HEK293 (cell line): ENCODE measurements around the gene S1PR4.

ENCODE experiments used
- AEBP2 ChIP-seq: fragments of 450-650 bp; formaldehyde crosslinking; IDR thresholded peaks from 2 replicates; pipeline ENCODE4 v1.5.1; 2016; ENCODE audit warnings: missing biosample characterization, missing genetic modification characterization, borderline replicate concordance
- KLF1 ChIP-seq: fragments of 450-650 bp; formaldehyde crosslinking; IDR thresholded peaks from 2 replicates; pipeline ENCODE4 v1.5.1; 2016; ENCODE audit warnings: missing biosample characterization, missing genetic modification characterization
- KLF16 ChIP-seq: fragments of 450-650 bp; formaldehyde crosslinking; IDR thresholded peaks from 2 replicates; pipeline ENCODE4 v1.5.1; 2017; ENCODE audit warnings: missing biosample characterization, missing genetic modification characterization
- MEIS1 ChIP-seq: sonication (generic); formaldehyde crosslinking; IDR thresholded peaks from 2 replicates; pipeline ENCODE4 v1.8.1; 2022; ENCODE audit warnings: missing genetic modification reagents, mild to moderate bottlenecking, borderline replicate concordance
- PRDM1 ChIP-seq: fragments of 450-650 bp; formaldehyde crosslinking; IDR thresholded peaks from 2 replicates; pipeline ENCODE4; 2016; ENCODE audit warnings: missing biosample characterization, missing genetic modification characterization
- PRDM2 ChIP-seq: fragments of 450-650 bp; formaldehyde crosslinking; IDR thresholded peaks from 2 replicates; pipeline ENCODE4 v1.5.1; 2016; ENCODE audit warnings: missing biosample characterization, missing genetic modification characterization, borderline replicate concordance
- YY2 ChIP-seq: fragments of 450-650 bp; formaldehyde crosslinking; IDR thresholded peaks from 2 replicates; pipeline ENCODE4 v1.5.1; 2016; ENCODE audit warnings: missing biosample characterization, missing genetic modification characterization
- ZBTB17 ChIP-seq: fragments of 450-650 bp; formaldehyde crosslinking; IDR thresholded peaks from 2 replicates; pipeline ENCODE4 v1.5.1; 2016; ENCODE audit warnings: missing biosample characterization, missing genetic modification characterization
- ZEB2 ChIP-seq: fragments of 450-650 bp; formaldehyde crosslinking; IDR thresholded peaks from 2 replicates; pipeline ENCODE4 v1.5.1; 2016; ENCODE audit warnings: missing biosample characterization, missing genetic modification characterization
- ZNF10 ChIP-seq: fragments of 450-650 bp; formaldehyde crosslinking; IDR thresholded peaks from 2 replicates; pipeline ENCODE4 v1.5.1; 2017; ENCODE audit warnings: missing biosample characterization, missing genetic modification characterization
- ZNF138 ChIP-seq: fragments of 450-650 bp; formaldehyde crosslinking; IDR thresholded peaks from 2 replicates; pipeline ENCODE4 v1.5.1; 2016; ENCODE audit warnings: missing biosample characterization, missing genetic modification characterization, borderline replicate concordance
- ZNF140 ChIP-seq: fragments of 450-650 bp; formaldehyde crosslinking; IDR thresholded peaks from 2 replicates; pipeline ENCODE4 v1.5.1; 2016; ENCODE audit warnings: missing biosample characterization, missing genetic modification characterization
- ZNF169 ChIP-seq: fragments of 450-650 bp; formaldehyde crosslinking; IDR thresholded peaks from 2 replicates; pipeline ENCODE4 v1.5.1; 2016; ENCODE audit warnings: missing biosample characterization, missing genetic modification characterization
- ZNF221 ChIP-seq: fragments of 450-650 bp; formaldehyde crosslinking; IDR thresholded peaks from 2 replicates; pipeline ENCODE4 v1.5.1; 2017; ENCODE audit warnings: missing biosample characterization, missing genetic modification characterization, borderline replicate concordance
- ZNF24 ChIP-seq: fragments of 450-650 bp; formaldehyde crosslinking; IDR thresholded peaks from 2 replicates; pipeline ENCODE4 v1.5.1; 2016; ENCODE audit warnings: missing biosample characterization, missing genetic modification characterization
- ZNF248 ChIP-seq: fragments of 450-650 bp; formaldehyde crosslinking; IDR thresholded peaks from 2 replicates; pipeline ENCODE4 v1.5.1; 2017; ENCODE audit warnings: missing biosample characterization, missing genetic modification characterization
- ZNF366 ChIP-seq: fragments of 450-650 bp; formaldehyde crosslinking; conservative IDR thresholded peaks from 2 replicates; pipeline ENCODE4 v1.5.1; 2016; ENCODE audit warnings: missing biosample characterization, missing genetic modification characterization
- ZNF433 ChIP-seq: fragments of 450-650 bp; formaldehyde crosslinking; IDR thresholded peaks from 2 replicates; pipeline ENCODE4 v1.5.1; 2016; ENCODE audit warnings: missing biosample characterization, missing genetic modification characterization, low read depth
- ZNF48 ChIP-seq: fragments of 450-650 bp; formaldehyde crosslinking; IDR thresholded peaks from 2 replicates; pipeline ENCODE4 v1.5.1; 2016; ENCODE audit warnings: missing biosample characterization, missing genetic modification characterization
- ZNF510 ChIP-seq: fragments of 450-650 bp; formaldehyde crosslinking; IDR thresholded peaks from 2 replicates; pipeline ENCODE4 v1.5.1; 2018; ENCODE audit warnings: mild to moderate bottlenecking, missing genetic modification characterization, missing biosample characterization; ENCODE audit not compliant: insufficient replicate concordance
- ZNF623 ChIP-seq: fragments of 450-650 bp; formaldehyde crosslinking; IDR thresholded peaks from 2 replicates; pipeline ENCODE4 v1.5.1; 2016; ENCODE audit warnings: missing biosample characterization, missing genetic modification characterization
- ZNF629 ChIP-seq: fragments of 450-650 bp; formaldehyde crosslinking; IDR thresholded peaks from 2 replicates; pipeline ENCODE4 v1.5.1; 2017; ENCODE audit warnings: missing biosample characterization, missing genetic modification characterization
- ZNF654 ChIP-seq: fragments of 450-650 bp; formaldehyde crosslinking; IDR thresholded peaks from 2 replicates; pipeline ENCODE4 v1.5.1; 2016; ENCODE audit warnings: low read depth, missing biosample characterization, missing genetic modification characterization
- TF ChIP-seq, protein P1 (sequence below): fragments of 450-650 bp; formaldehyde crosslinking; IDR thresholded peaks from 2 replicates; pipeline ENCODE4 v1.5.1; 2016; ENCODE audit warnings: missing biosample characterization, missing genetic modification characterization
- TF ChIP-seq, protein P2 (sequence below): fragments of 450-650 bp; formaldehyde crosslinking; IDR thresholded peaks from 2 replicates; pipeline ENCODE4 v1.5.1; 2016; ENCODE audit warnings: missing biosample characterization, missing genetic modification characterization
- TF ChIP-seq, protein P3 (sequence below): fragments of 450-650 bp; formaldehyde crosslinking; IDR thresholded peaks from 2 replicates; pipeline ENCODE4 v1.5.1; 2016; ENCODE audit warnings: missing biosample characterization, missing genetic modification characterization

The S1PR4 gene

DNA sequence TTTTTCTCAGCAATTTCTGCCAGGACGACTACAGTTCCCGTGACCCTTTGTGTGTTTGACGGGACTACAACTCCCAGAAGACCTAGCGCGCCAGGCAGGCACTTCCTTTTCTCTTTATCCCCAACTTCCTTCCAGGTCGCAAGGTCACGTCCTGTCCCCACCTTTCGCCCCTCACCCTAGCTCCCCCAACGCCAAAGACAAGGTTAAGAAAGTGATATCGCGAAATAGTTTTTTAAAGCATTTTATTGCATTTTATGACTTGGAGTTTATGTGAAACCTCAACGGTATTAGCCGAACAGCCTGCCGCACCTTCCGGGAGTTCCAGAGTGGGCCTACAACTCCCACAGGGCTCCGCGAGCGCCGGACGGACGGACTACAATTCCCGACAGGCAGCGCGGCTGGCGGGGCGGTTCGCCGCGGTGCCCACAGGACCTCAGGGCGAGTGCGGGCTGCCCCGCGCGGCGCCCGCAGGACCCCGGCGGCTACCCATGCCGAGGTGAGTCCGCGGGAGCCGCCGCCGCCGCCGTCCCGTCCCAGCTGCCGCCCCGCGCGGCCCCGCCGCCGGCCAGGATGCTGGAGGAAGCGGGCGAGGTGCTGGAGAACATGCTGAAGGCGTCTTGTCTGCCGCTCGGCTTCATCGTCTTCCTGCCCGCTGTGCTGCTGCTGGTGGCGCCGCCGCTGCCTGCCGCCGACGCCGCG lies 7.0 kb downstream of the S1PR4 start, which contains the start of gene NCLN (continued):
- TF ChIP-seq PRDM2 (tag by site-specific recombination) (no peak), ZNF138 (no peak), ZNF221 (tag by site-specific recombination) (no peak), YY2 (peak; percentile 41; the same call in 1 of the 2 replicates), ZNF629 (tag by site-specific recombination) (peak; percentile 62), ZNF48 (tag by site-specific recombination) (no peak), KLF1 (tag by site-specific recombination) (no peak), ZNF10 (tag by site-specific recombination) (no peak), ZNF433 (tag by site-specific recombination) (no peak), ZNF510 (no peak), MEIS1 (CRISPR knock-in tag) (no peak), ZNF248 (no peak), ZBTB17 (tag by site-specific recombination) (peak; percentile 84), ZNF169 (tag by site-specific recombination) (no peak), ZEB2 (tag by site-specific recombination) (peak; percentile 72), ZNF140 (tag by site-specific recombination) (no peak), AEBP2 (no peak), ZNF623 (tag by site-specific recombination) (no peak), ZNF366 (tag by site-specific recombination) (peak; percentile 96), ZNF654 (no peak), PRDM1 (peak; percentile 30; the same call in 1 of the 2 replicates), ZNF24 (tag by site-specific recombination) (0 out of 2 replicates have a peak, but pooled peaks have one; percentile 14), KLF16 (0 out of 2 replicates have a peak, but pooled peaks have one; percentile 13)
- TF ChIP-seq, protein P1, sequence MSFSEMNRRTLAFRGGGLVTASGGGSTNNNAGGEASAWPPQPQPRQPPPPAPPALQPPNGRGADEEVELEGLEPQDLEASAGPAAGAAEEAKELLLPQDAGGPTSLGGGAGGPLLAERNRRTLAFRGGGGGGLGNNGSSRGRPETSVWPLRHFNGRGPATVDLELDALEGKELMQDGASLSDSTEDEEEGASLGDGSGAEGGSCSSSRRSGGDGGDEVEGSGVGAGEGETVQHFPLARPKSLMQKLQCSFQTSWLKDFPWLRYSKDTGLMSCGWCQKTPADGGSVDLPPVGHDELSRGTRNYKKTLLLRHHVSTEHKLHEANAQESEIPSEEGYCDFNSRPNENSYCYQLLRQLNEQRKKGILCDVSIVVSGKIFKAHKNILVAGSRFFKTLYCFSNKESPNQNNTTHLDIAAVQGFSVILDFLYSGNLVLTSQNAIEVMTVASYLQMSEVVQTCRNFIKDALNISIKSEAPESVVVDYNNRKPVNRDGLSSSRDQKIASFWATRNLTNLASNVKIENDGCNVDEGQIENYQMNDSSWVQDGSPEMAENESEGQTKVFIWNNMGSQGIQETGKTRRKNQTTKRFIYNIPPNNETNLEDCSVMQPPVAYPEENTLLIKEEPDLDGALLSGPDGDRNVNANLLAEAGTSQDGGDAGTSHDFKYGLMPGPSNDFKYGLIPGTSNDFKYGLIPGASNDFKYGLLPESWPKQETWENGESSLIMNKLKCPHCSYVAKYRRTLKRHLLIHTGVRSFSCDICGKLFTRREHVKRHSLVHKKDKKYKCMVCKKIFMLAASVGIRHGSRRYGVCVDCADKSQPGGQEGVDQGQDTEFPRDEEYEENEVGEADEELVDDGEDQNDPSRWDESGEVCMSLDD (tag by site-specific recombination), result peak; percentile 94
- TF ChIP-seq, protein P2, sequence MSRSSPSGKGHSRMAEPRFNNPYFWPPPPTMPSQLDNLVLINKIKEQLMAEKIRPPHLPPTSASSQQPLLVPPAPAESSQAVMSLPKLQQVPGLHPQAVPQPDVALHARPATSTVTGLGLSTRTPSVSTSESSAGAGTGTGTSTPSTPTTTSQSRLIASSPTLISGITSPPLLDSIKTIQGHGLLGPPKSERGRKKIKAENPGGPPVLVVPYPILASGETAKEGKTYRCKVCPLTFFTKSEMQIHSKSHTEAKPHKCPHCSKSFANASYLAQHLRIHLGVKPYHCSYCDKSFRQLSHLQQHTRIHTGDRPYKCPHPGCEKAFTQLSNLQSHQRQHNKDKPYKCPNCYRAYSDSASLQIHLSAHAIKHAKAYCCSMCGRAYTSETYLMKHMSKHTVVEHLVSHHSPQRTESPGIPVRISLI (tag by site-specific recombination), result peak; percentile 48; the same call in 1 of the 2 replicates
- TF ChIP-seq, protein P3, sequence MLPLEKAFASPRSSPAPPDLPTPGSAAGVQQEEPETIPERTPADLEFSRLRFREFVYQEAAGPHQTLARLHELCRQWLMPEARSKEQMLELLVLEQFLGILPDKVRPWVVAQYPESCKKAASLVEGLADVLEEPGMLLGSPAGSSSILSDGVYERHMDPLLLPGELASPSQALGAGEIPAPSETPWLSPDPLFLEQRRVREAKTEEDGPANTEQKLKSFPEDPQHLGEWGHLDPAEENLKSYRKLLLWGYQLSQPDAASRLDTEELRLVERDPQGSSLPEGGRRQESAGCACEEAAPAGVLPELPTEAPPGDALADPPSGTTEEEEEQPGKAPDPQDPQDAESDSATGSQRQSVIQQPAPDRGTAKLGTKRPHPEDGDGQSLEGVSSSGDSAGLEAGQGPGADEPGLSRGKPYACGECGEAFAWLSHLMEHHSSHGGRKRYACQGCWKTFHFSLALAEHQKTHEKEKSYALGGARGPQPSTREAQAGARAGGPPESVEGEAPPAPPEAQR (tag by site-specific recombination), result no peak
